B cell (primary cell): ENCODE measurements around the gene RABGAP1L. TPM values are rescaled to one million over a fixed set of nuclear protein-coding genes. Genes with fewer than 3 reads are reported as not detected.

Experiments used
- ATAC-seq: fragments of 200-7000 bp; cut with Tn5 transposase; one replicate; pipeline ENCODE4 v1.10.0; 2021; ENCODE audit warnings: low read depth, mild to moderate bottlenecking, moderate number of reproducible peaks, moderate library complexity
- CTCF ChIA-PET: fragments of 350-600 bp; sonication (Branson Sonifier 250); formaldehyde crosslinking; loops from one replicate; lab custom pipeline; 2021; ENCODE audit warnings: antibody characterized with exemption, inconsistent platforms; lab: Charles Lee
- POLR2A ChIA-PET: fragments of 350-600 bp; sonication (Branson Sonifier 250); formaldehyde crosslinking; loops from one replicate; lab custom pipeline; 2021; ENCODE audit warnings: antibody characterized with exemption; lab: Charles Lee
- DNase-seq: peaks from one replicate; pipeline ENCODE4 v3.0.0; 2013
- H2AFZ ChIP-seq: 2 replicates; pipeline ENCODE4 v1.6.1; 2012; ENCODE audit warnings: mild to moderate bottlenecking, low read depth, low read length; ENCODE audit not compliant: insufficient read depth, poor library complexity, severe bottlenecking
- H3K27ac ChIP-seq, 2 donors: 1 replicate in 1 of 2; 2 replicates in 1 of 2; pipeline ENCODE4 v1.5.1; 2012 to 2013; ENCODE audit warnings: low read length in 2 of 2, mild to moderate bottlenecking in 2 of 2, moderate library complexity in 1 of 2
- H3K27me3 ChIP-seq, 4 experiments: fragments of 200-600 bp in 1 of 4; sonication (generic) in 1 of 4; replicated peaks in 1 of 4; 1 replicate in 2 of 4; 2 replicates in 2 of 4; pipeline versions ENCODE4 v1.6.1 to v1.7.0; 2013 to 2016; ENCODE audit warnings: low read length in 3 of 4, mild to moderate bottlenecking in 2 of 4, mixed read lengths in 1 of 4, moderate library complexity in 1 of 4; ENCODE audit not compliant: insufficient read depth in 4 of 4, control insufficient read depth in 3 of 4; ENCODE audit errors: control extremely low read depth in 1 of 4
- H3K36me3 ChIP-seq, 2 experiments: replicated peaks in 1 of 2; 1 replicate in 1 of 2; 2 replicates in 1 of 2; pipeline versions ENCODE4 v1.6.1 to v1.7.1; 2013; ENCODE audit warnings: low read length in 1 of 2; ENCODE audit not compliant: insufficient read depth in 2 of 2, control insufficient read depth in 1 of 2; ENCODE audit errors: control extremely low read depth in 1 of 2, extremely low read depth in 1 of 2
- H3K4me1 ChIP-seq, 2 donors: fragments of 200-600 bp in 1 of 2; sonication (generic) in 1 of 2; 1 replicate in 1 of 2; 2 replicates in 1 of 2; pipeline versions ENCODE4 v1.5.1 to v1.6.1; 2013 to 2017; ENCODE audit warnings: low read length in 2 of 2; ENCODE audit not compliant: control insufficient read depth in 2 of 2, insufficient read depth in 2 of 2
- H3K4me2 ChIP-seq: replicated peaks from 2 replicates; pipeline ENCODE3; 2012; ENCODE audit warnings: mild to moderate bottlenecking, low read depth, low read length; ENCODE audit not compliant: poor library complexity, severe bottlenecking
- H3K4me3 ChIP-seq, 5 experiments: fragments of 200-600 bp in 1 of 5; sonication (generic) in 1 of 5; 1 replicate in 3 of 5; 2 replicates in 2 of 5; pipeline versions ENCODE4 v1.5.1 to v1.7.0; 2011 to 2016; ENCODE audit warnings: low read length in 4 of 5, mild to moderate bottlenecking in 4 of 5, low read depth in 2 of 5, control low read depth in 1 of 5, moderate library complexity in 1 of 5; ENCODE audit not compliant: insufficient read depth in 1 of 5; ENCODE audit errors: control extremely low read depth in 1 of 5, extremely low read depth in 1 of 5
- H3K79me2 ChIP-seq: fragments of 200-600 bp; sonication (generic); one replicate; pipeline ENCODE4 v1.6.0; 2016; ENCODE audit warnings: low read length; ENCODE audit not compliant: control insufficient read depth, insufficient read depth
- H3K9ac ChIP-seq: fragments of 200-600 bp; sonication (generic); 2 replicates; pipeline ENCODE4 v1.6.1; 2017; ENCODE audit warnings: mild to moderate bottlenecking, low read length, moderate library complexity
- H3K9me3 ChIP-seq, 3 donors: one replicate each; pipeline versions ENCODE4 v1.6.1 to v1.7.1; 2013; ENCODE audit warnings: low read length in 2 of 3; ENCODE audit not compliant: control insufficient read depth in 2 of 3, insufficient read depth in 1 of 3; ENCODE audit errors: control extremely low read depth in 1 of 3
- H4K20me1 ChIP-seq: 2 replicates; pipeline ENCODE4 v1.6.0; 2012; ENCODE audit warnings: mild to moderate bottlenecking, low read length; ENCODE audit not compliant: insufficient read depth, control insufficient read depth, poor library complexity, severe bottlenecking
- H3K27ac Mint-ChIP-seq: one replicate; pipeline ENCODE4 v1.8.0; 2021; ENCODE audit warnings: mixed read lengths
- H3K27me3 Mint-ChIP-seq: one replicate; pipeline ENCODE4 v1.8.0; 2021; ENCODE audit warnings: mixed read lengths
- H3K4me1 Mint-ChIP-seq: one replicate; pipeline ENCODE4 v1.8.0; 2021; ENCODE audit warnings: mixed read lengths
- H3K4me3 Mint-ChIP-seq: one replicate; pipeline ENCODE4 v1.8.0; 2021; ENCODE audit warnings: mixed read lengths
- H3K9me3 Mint-ChIP-seq: one replicate; pipeline ENCODE4 v1.8.0; 2022; ENCODE audit warnings: mixed read lengths; ENCODE audit not compliant: insufficient read depth
- CTCF ChIP-seq: fragments of 200-600 bp; IDR thresholded peaks from one replicate; pipeline ENCODE4 v1.8.0; 2022; ENCODE audit warnings: antibody characterized with exemption, mild to moderate bottlenecking
- EZH2 ChIP-seq: IDR thresholded peaks from 2 replicates; pipeline ENCODE4 v1.6.1; 2012; ENCODE audit warnings: borderline replicate concordance, low read depth, mild to moderate bottlenecking, moderate library complexity, low read length; ENCODE audit not compliant: insufficient read depth, poor library complexity, severe bottlenecking
- WGBS: methylation state at CpG from one replicate; pipeline ENCODE4 v1.1.5; 2013; ENCODE audit warnings: missing lambda C conversion rate; ENCODE audit not compliant: insufficient coverage; 5-methylcytosine and 5-hydroxymethylcytosine counted together
- intact Hi-C: fragments of 100-400 bp; cut with micrococcal nuclease; formaldehyde crosslinking; loops from one replicate; pipeline ENCODE4 v1.10.0; 2022
- polyA plus RNA-seq: library from polyadenylated mRNA; depleted of rRNA; stranded (reverse); fragments of >200 nt; gene quantifications from 2 replicates; pipeline ENCODE4 v1.2.3, GENCODE V29; 2012
- total RNA-seq, 2 donors: library from RNA; stranded (reverse); fragments of 120-200 nt in 1 of 2; gene quantifications; 1 replicate in 1 of 2; 2 replicates in 1 of 2; pipeline versions ENCODE4 v1.2.3 to v1.2.4, GENCODE V29; 2013 to 2022

The RABGAP1L gene
- total and polyA plus RNA-seq, 2 donors (not counting 1 experiment from before 2014, with no cell fraction given) = 34.9 to 159 TPM

GRCh38 chr1:174112489-174113162 lies 46.7 kb upstream of the RABGAP1L start:
- Histone ChIP-seq H3K36me3 (no peaks in the 10 kb centered on the region), H3K79me2 (no peaks in the 10 kb centered on the region), H3K4me2 (no peak overlapping the region), H3K4me3 (no peak overlapping the region), H3K9me3 (peaks cover 0 to 3% (median 0%) of the 10 kb centered on the region in 3 donors), H3K9ac (no peak overlapping the region), H3K4me1 (peaks cover 9 to 10% of the 10 kb centered on the region in 2 donors), H3K27ac (no peak overlapping the region), H2AFZ (no peak overlapping the region), H4K20me1 (no peaks in the 10 kb centered on the region), H3K27me3 (no peaks in the 10 kb centered on the region)
- DNase-seq (no peak), ATAC-seq (no peak)
- Mint-ChIP-seq H3K4me3 (no peak overlapping the region), H3K27ac (no peak overlapping the region), H3K27me3 (no peaks in the 10 kb centered on the region), H3K9me3 (no peaks in the 10 kb centered on the region), H3K4me1 (peaks cover 21% of the 10 kb centered on the region)
- TF ChIP-seq CTCF (no peak), EZH2 (no peak)
- POLR2A ChIA-PET = no interaction called here
- WGBS = 100% methylated on average over 2 of the region's 5 CpGs
- CTCF ChIA-PET = interaction anchor here (1.0 to 1.9 kb wide), 3 partner anchors 13 to 16 kb away, joined by 3 to 5 read pairs (median 4); no protein-coding TSS in a partner anchor
- intact Hi-C loops = loop anchor here (5.0 kb wide), 1 partner anchor 45 kb away; the partner anchor contains the start of gene RABGAP1L

- Histone ChIP-seq H3K9ac (no peak overlapping the region), H3K27ac (no peak overlapping the region), H4K20me1 (no peaks in the 10 kb centered on the region), H3K4me1 (peaks cover 9 to 10% of the 10 kb centered on the region in 2 donors), H3K79me2 (no peaks in the 10 kb centered on the region), H3K27me3 (no peaks in the 10 kb centered on the region), H3K36me3 (no peaks in the 10 kb centered on the region), H2AFZ (no peak overlapping the region), H3K9me3 (peaks cover 0 to 3% (median 0%) of the 10 kb centered on the region in 3 donors), H3K4me2 (no peak overlapping the region), H3K4me3 (no peak overlapping the region)
- DNase-seq (no peak), ATAC-seq (no peak)
- Mint-ChIP-seq H3K27ac (no peak overlapping the region), H3K27me3 (no peaks in the 10 kb centered on the region), H3K9me3 (no peaks in the 10 kb centered on the region), H3K4me3 (no peak overlapping the region), H3K4me1 (peaks cover 19% of the 10 kb centered on the region)
- intact Hi-C loops = loop anchor here (5.0 kb wide), 1 partner anchor 43 kb away; the partner anchor contains the start of gene RABGAP1L
- no CpG with 5 or more reads among the region's 2 CpGs for WGBS
- TF ChIP-seq EZH2 = no peak
- TF ChIP-seq CTCF = no peak
- POLR2A ChIA-PET = no interaction called here
- CTCF ChIA-PET = interaction anchor here (0.9 to 1.9 kb wide), 4 partner anchors 10 to 22 kb away, joined by 3 to 5 read pairs (median 3); no protein-coding TSS in a partner anchor
These were observed 45.2 kb upstream of the RABGAP1L start for GRCh38 chr1:174114106-174114505.
